ENCODE data around the gene CDK5.

DNA sequence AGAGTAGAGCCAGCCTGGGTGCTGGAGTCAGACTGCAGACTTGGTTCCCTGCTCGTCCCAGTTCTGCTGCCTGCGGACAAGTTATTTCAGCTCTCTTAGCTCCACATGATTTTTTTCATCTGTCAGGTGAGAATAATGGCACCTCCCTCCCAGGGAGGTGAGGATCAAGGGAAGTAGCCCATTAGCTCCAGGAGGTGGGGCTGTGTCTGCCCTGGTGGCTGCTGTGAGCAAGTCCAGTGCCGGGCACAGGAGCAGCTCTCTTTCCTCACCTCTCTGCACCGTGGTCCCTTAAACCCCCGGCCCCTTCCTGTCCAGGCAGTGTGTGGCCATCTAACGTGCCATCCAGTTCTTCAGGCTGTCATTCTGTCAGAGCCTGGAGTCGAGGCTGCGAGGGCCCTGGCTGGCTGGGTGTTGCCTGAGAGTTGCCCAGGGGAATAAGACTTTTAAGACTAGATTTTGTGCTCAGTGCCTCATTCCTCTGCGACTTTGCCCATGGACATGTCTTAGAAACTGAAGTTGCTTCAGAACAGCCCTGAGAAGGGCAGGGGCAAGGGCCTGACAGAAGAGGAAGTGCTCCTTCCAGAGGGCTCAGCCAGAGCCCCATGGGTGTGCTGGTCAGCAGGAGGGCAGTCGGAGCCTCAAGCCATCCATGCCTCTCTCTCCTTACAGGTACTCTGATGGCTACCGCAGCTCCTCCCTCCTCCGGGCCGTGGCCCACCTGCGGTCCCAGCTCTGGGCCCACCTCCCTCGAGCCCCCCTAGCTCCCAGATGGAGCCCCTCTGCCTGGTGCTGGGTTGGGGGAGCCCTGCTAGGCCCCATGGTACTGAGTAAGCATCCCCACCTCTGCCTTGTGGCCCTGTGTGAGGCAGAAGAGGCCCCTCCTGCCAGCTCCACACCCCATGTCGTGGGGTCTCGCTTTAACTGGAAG is 24.5 kb downstream of the CDK5 start:
- TF ChIP-seq POLR2A (IDR thresholded peaks at IDR 0.05; ENCODE audit: low read length) (no peak), GATA1 (IDR thresholded peaks at IDR 0.05; ENCODE audit: low read depth, low read length) (no peak)

Data from erythroblast (primary cell).